GM12878 (cell line): ENCODE data around the gene RASL12. TPM values are rescaled to one million over a fixed set of nuclear protein-coding genes. Genes with fewer than 3 reads are reported as not detected.

ENCODE experiments used
- FOXK2 ChIP-seq: fragments of 450-650 bp; IDR thresholded peaks from 2 replicates; pipeline ENCODE4 v1.6.1; 2017; ENCODE audit warnings: mild to moderate bottlenecking, moderate library complexity
- PRDM15 ChIP-seq: fragments of 450-650 bp; formaldehyde crosslinking; IDR thresholded peaks from 2 replicates; pipeline ENCODE4 v1.4.0; 2020; ENCODE audit warnings: mild to moderate bottlenecking, moderate library complexity
- RELA ChIP-seq: fragments of 450-650 bp; IDR thresholded peaks from 2 replicates; pipeline ENCODE4 v1.8.0; 2014; ENCODE audit warnings: borderline replicate concordance; ENCODE audit not compliant: partially characterized antibody
- ZBTB4 ChIP-seq: fragments of 450-650 bp; formaldehyde crosslinking; IDR thresholded peaks from 2 replicates; pipeline ENCODE4 v1.4.0; 2022; ENCODE audit warnings: mild to moderate bottlenecking, moderate library complexity
- polyA plus RNA-seq, 11 experiments: library from polyadenylated mRNA; depleted of rRNA in 4 of 11; unstranded in 6 of 11; stranded (reverse) in 5 of 11; fragments of >200 nt; fragmentation: Nextera tagmentation in 4 of 11; fragmentation: Illumina TruSeq in 1 of 11; extraction: Ambion mirVana in 4 of 11; extraction: Trizol in 1 of 11; gene quantifications; 1 replicate in 1 of 11; 2 replicates in 10 of 11; pipeline versions ENCODE4 v1.2.1 to v1.2.3, GENCODE V29; 2011 to 2016; ENCODE audit warnings: inconsistent platforms in 2 of 11, missing spikeins in 2 of 11, low read depth in 1 of 11
- total RNA-seq, 4 experiments: library from RNA; depleted of rRNA in 3 of 4; stranded (reverse); fragments of >200 nt in 3 of 4; fragmentation: Illumina TruSeq in 1 of 4; extraction: Trizol in 1 of 4; gene quantifications; 2 replicates each; pipeline versions ENCODE4 v1.2.1 to v1.2.3, GENCODE V29; 2013 to 2021

RASL12 gene
- total and polyA plus RNA-seq, 10 of the 15 experiments (the other 5 are each of a cell fraction or from before 2014, with no cell fraction given), result 0.06 to 0.10 TPM; not detected in 8

- no peak for TF ChIP-seq ZBTB4
- no peak for TF ChIP-seq RELA
- no peak for TF ChIP-seq PRDM15 (CRISPR knock-in tag)
- TF ChIP-seq FOXK2, result no peak
Measured at GRCh38 chr15:65088643-65089021, 20.8 kb upstream of the RASL12 start (continued).
